Keratinocyte (primary cell): ENCODE measurements around the gene ADGRG6. TPM values are rescaled to one million over a fixed set of nuclear protein-coding genes. Genes with fewer than 3 reads are reported as not detected.
A peak's percentile ranks its signal among the peaks of the same experiment; 100 is the strongest.

Experiments used
- DNase-seq: peaks from one replicate; pipeline ENCODE4 v3.0.0-alpha.2; 2011; ENCODE audit warnings: low read depth, missing footprints, low spot score
- FAIRE-seq: peaks from 2 replicates; lab custom pipeline; 2011; peaks lifted over from hg19 to GRCh38; lab: Jason Lieb, UNC
- H2AFZ ChIP-seq: 2 replicates; pipeline ENCODE4 v1.6.0; 2012; ENCODE audit warnings: low read length, control low read depth, inconsistent platforms; ENCODE audit not compliant: control insufficient read depth
- H3K27ac ChIP-seq: 2 replicates; pipeline ENCODE4 v1.5.1; 2011; ENCODE audit warnings: low read length; ENCODE audit not compliant: control insufficient read depth, insufficient read depth
- H3K27me3 ChIP-seq: 3 replicates; pipeline ENCODE4 v1.6.0; 2011; ENCODE audit warnings: low read length; ENCODE audit not compliant: control insufficient read depth, insufficient read depth; ENCODE audit errors: extremely low read depth
- H3K36me3 ChIP-seq, 2 experiments: 2 replicates in 1 of 2; 3 replicates in 1 of 2; pipeline ENCODE4 v1.5.1; 2011; ENCODE audit warnings: low read length in 2 of 2, mild to moderate bottlenecking in 1 of 2; ENCODE audit not compliant: control insufficient read depth in 2 of 2, insufficient read depth in 2 of 2; ENCODE audit errors: extremely low read depth in 1 of 2
- H3K4me1 ChIP-seq: 3 replicates; pipeline ENCODE4 v1.5.1; 2011; ENCODE audit warnings: low read length; ENCODE audit not compliant: control insufficient read depth, insufficient read depth; ENCODE audit errors: extremely low read depth
- H3K4me2 ChIP-seq: 3 replicates; pipeline ENCODE4 v1.6.0; 2011; ENCODE audit warnings: low read depth, low read length; ENCODE audit not compliant: control insufficient read depth, insufficient read depth; ENCODE audit errors: extremely low read depth
- H3K4me3 ChIP-seq, 3 experiments: fragments of 200-600 bp in 1 of 3; sonication (generic) in 1 of 3; 2 replicates in 2 of 3; 3 replicates in 1 of 3; pipeline ENCODE4 v1.5.1; 2011 to 2016; ENCODE audit warnings: low read length in 3 of 3, mild to moderate bottlenecking in 3 of 3, control low read depth in 2 of 3, inconsistent platforms in 1 of 3, low read depth in 1 of 3, mixed read lengths in 1 of 3, mixed run types in 1 of 3, moderate library complexity in 1 of 3; ENCODE audit not compliant: control insufficient read depth in 2 of 3, insufficient read depth in 2 of 3; ENCODE audit errors: extremely low read depth in 1 of 3
- H3K79me2 ChIP-seq: 2 replicates; pipeline ENCODE4 v1.6.0; 2012; ENCODE audit warnings: low read length; ENCODE audit not compliant: control insufficient read depth, insufficient read depth
- H3K9ac ChIP-seq: 3 replicates; pipeline ENCODE4 v1.6.0; 2011; ENCODE audit warnings: low read length; ENCODE audit not compliant: control insufficient read depth, insufficient read depth; ENCODE audit errors: extremely low read depth
- H3K9me1 ChIP-seq: 3 replicates; pipeline ENCODE4 v1.6.0; 2011; ENCODE audit warnings: low read length; ENCODE audit not compliant: control insufficient read depth, insufficient read depth; ENCODE audit errors: extremely low read depth
- H3K9me3 ChIP-seq: 2 replicates; pipeline ENCODE4 v1.5.1; 2012; ENCODE audit warnings: low read depth, low read length; ENCODE audit not compliant: control insufficient read depth
- H4K20me1 ChIP-seq: 3 replicates; pipeline ENCODE4 v1.6.0; 2011; ENCODE audit warnings: low read length; ENCODE audit not compliant: control insufficient read depth, insufficient read depth; ENCODE audit errors: extremely low read depth
- EZH2 ChIP-seq: IDR thresholded peaks from one replicate; pipeline ENCODE4 v1.6.1; 2012; ENCODE audit warnings: inconsistent platforms, mild to moderate bottlenecking, low read length, moderate library complexity
- dilution Hi-C: fragments of 300-500 bp; cut with MboI; formaldehyde crosslinking; loops from one replicate; pipeline ENCODE4 v1.7.0; 2020; ENCODE audit warnings: low sequenced_read_pairs; ENCODE audit not compliant: extremely low pct_ligation_motif_present
- polyA plus RNA-seq, 5 experiments: library from polyadenylated mRNA; depleted of rRNA in 3 of 5; stranded (reverse) in 3 of 5; stranded (forward) in 1 of 5; unstranded in 1 of 5; fragments of >200 nt; gene quantifications; 1 replicate in 1 of 5; 2 replicates in 3 of 5; 3 replicates in 1 of 5; pipeline versions ENCODE4 v1.2.1 to v1.2.3, GENCODE V29; 2011 to 2012; ENCODE audit warnings: missing spikeins in 2 of 5, low read depth in 1 of 5, low replicate concordance in 1 of 5
- TF ChIP-seq, protein P1 (sequence below), 3 experiments: IDR thresholded peaks in 1 of 3; conservative IDR thresholded peaks in 1 of 3; optimal IDR thresholded peaks in 1 of 3; 2 replicates in 2 of 3; 3 replicates in 1 of 3; pipeline versions ENCODE3 to v1.5.1; 2011; ENCODE audit warnings: low read length in 3 of 3, mild to moderate bottlenecking in 3 of 3, moderate library complexity in 2 of 3, control low read depth in 1 of 3, inconsistent platforms in 1 of 3; ENCODE audit not compliant: insufficient read depth in 2 of 3; ENCODE audit errors: extremely low read depth in 1 of 3

The ADGRG6 gene
- polyA plus RNA-seq, 1 donor (not counting 4 experiments of a cell fraction or from before 2014, with no cell fraction given): 20.1 TPM

DNA sequence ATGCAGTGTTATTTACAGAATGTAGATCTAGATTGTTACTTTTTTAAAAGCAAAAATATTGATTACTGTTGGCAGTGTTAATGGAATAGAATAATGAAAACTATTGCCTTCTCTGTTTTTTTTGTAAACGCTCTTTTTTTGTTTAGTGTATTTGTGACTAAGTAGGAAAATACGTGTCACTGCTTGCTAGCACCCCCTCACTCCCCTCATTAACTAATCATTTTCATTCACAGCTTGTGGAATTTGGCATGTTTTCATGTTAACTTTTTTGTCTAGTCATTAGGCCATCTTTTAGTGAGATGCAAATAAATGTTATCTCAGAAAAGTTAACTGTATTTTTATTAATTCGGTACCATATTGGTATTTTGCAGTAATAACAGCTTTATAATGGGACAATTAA, 29.8 kb downstream of the ADGRG6 start:
- H3K9me3 ChIP-seq: no peaks in the 10 kb centered on the region
- no peak for TF ChIP-seq EZH2
- H3K4me3 ChIP-seq: no peak overlapping the region
- H2AFZ ChIP-seq: no peak overlapping the region
- H3K9me1 ChIP-seq: no peaks in the 10 kb centered on the region
- peak overlapping the region; percentile 17 for H3K4me2 ChIP-seq
- DNase-seq: no peak
- H3K79me2 ChIP-seq: no peaks in the 10 kb centered on the region
- no peaks in the 10 kb centered on the region for H3K27me3 ChIP-seq
- no peaks in the 10 kb centered on the region for H4K20me1 ChIP-seq
- no peak overlapping the region for H3K27ac ChIP-seq
- H3K4me1 ChIP-seq: peaks cover 14% of the 10 kb centered on the region
- no peaks in the 10 kb centered on the region for H3K36me3 ChIP-seq
- H3K9ac ChIP-seq: no peak overlapping the region
- no peak for FAIRE-seq
- dilution Hi-C loops: no loop called here

DNA sequence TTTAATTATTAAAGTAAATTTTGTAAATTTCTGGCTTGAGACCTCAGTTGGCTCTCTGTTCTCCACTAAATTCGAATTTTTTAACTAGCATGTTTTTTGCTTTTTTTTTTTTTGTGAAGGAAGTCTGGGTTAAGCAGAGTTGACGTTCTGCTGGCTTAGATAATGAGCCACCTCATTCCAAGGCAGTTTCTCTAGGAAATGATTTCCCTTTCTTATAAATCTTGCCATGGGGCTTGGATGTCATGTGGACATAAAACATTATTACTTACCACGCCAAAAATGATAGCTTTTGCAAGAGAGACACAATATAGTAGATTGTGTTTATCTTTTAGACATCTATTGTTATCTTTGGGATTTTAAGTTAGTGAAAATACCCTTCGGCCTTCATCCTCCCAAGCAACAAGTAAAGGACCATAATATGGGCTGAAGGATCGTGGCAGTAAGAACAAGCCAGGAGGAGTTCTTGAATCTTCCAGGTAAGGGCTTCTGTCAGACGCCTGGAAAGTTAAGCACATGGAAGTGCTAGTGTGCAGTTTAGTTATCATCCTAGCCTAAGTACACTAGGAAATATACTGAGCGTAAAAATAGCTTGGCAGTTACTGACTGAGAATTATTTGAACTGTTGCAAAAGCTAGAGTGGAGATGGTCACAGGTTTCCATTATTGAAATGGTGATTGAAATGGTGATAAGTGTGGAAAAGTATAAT, 30.7 kb downstream of the ADGRG6 start:
- Histone ChIP-seq H3K9me3 (no peaks in the 10 kb centered on the region), H3K27ac (no peak overlapping the region), H4K20me1 (no peaks in the 10 kb centered on the region), H3K36me3 (no peaks in the 10 kb centered on the region), H3K27me3 (no peaks in the 10 kb centered on the region), H2AFZ (no peak overlapping the region), H3K9ac (no peak overlapping the region), H3K4me3 (no peak overlapping the region), H3K79me2 (no peaks in the 10 kb centered on the region), H3K4me2 (no peak overlapping the region), H3K9me1 (no peaks in the 10 kb centered on the region), H3K4me1 (peaks cover 14% of the 10 kb centered on the region)
- dilution Hi-C loops: no loop called here
- FAIRE-seq: no peak
- no peak for DNase-seq
- TF ChIP-seq, protein P1, sequence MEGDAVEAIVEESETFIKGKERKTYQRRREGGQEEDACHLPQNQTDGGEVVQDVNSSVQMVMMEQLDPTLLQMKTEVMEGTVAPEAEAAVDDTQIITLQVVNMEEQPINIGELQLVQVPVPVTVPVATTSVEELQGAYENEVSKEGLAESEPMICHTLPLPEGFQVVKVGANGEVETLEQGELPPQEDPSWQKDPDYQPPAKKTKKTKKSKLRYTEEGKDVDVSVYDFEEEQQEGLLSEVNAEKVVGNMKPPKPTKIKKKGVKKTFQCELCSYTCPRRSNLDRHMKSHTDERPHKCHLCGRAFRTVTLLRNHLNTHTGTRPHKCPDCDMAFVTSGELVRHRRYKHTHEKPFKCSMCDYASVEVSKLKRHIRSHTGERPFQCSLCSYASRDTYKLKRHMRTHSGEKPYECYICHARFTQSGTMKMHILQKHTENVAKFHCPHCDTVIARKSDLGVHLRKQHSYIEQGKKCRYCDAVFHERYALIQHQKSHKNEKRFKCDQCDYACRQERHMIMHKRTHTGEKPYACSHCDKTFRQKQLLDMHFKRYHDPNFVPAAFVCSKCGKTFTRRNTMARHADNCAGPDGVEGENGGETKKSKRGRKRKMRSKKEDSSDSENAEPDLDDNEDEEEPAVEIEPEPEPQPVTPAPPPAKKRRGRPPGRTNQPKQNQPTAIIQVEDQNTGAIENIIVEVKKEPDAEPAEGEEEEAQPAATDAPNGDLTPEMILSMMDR (optimal IDR thresholded peaks at IDR 0.05 in 1 of 3, IDR thresholded peaks at IDR 0.05 in 1 of 3, conservative IDR thresholded peaks at IDR 0.05 in 1 of 3; ENCODE audit: extremely low read depth in 1 of 3, insufficient read depth in 2 of 3, low read length in 3 of 3): no peak
- no peak for TF ChIP-seq EZH2

DNA sequence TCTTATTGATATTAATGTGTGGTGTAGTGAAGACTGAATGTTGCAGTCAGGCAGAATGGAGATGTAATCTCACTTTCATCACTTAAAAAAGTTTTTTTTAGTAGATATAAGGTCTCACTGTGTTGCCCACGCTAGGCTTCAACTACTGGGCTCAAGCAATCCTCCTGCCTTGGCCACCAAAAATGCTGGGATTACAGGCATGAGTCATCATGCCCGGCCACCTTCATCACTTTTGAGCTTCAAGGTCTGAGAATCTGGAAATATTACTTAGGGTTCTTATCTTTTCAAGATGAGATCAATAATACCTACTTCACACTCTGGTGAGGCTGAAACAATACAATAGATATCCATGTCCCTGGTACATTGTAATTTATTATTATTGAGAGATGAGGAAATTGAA, 31.6 kb downstream of the ADGRG6 start:
- Histone ChIP-seq H3K9ac (no peak overlapping the region), H3K27ac (no peak overlapping the region), H3K4me3 (no peak overlapping the region), H3K36me3 (no peaks in the 10 kb centered on the region), H3K9me1 (no peaks in the 10 kb centered on the region), H3K27me3 (no peaks in the 10 kb centered on the region), H3K4me1 (peaks cover 14% of the 10 kb centered on the region), H3K9me3 (no peaks in the 10 kb centered on the region), H3K79me2 (no peaks in the 10 kb centered on the region), H3K4me2 (no peak overlapping the region), H2AFZ (no peak overlapping the region), H4K20me1 (no peaks in the 10 kb centered on the region)
- DNase-seq (no peak), FAIRE-seq (no peak)
- dilution Hi-C loops: no loop called here
- TF ChIP-seq, protein P1 (optimal IDR thresholded peaks at IDR 0.05 in 1 of 3, IDR thresholded peaks at IDR 0.05 in 1 of 3, conservative IDR thresholded peaks at IDR 0.05 in 1 of 3; ENCODE audit: extremely low read depth in 1 of 3, insufficient read depth in 2 of 3, low read length in 3 of 3): no peak
- TF ChIP-seq EZH2: no peak
